HG03280 (cell line): Measurements from ENCODE around the gene HDGF.

Experiments used
- ATAC-seq: cut with Tn5 transposase; IDR thresholded peaks from one replicate; pipeline ENCODE4 v1.9.1; 2021; ENCODE audit warnings: mild to moderate bottlenecking, moderate library complexity; ENCODE audit not compliant: unreplicated experiment

HDGF gene

GRCh38 chr1:156703741-156704140 lies 47.7 kb downstream of the HDGF start:
- ATAC-seq: no peak

- ATAC-seq: no peak
These were observed 48.1 kb downstream of the HDGF start for GRCh38 chr1:156703336-156703735.

GRCh38 chr1:156700736-156701531 lies 50.5 kb downstream of the HDGF start:
- no peak for ATAC-seq

- no peak for ATAC-seq
These were observed 52.5 kb downstream of the HDGF start for GRCh38 chr1:156698995-156699394.

- ATAC-seq: no peak
These were observed 54.0 kb downstream of the HDGF start for GRCh38 chr1:156697481-156697880.

GRCh38 chr1:156696755-156697154 lies 54.7 kb downstream of the HDGF start:
- ATAC-seq: no peak

- no peak for ATAC-seq
These were observed 56.8 kb downstream of the HDGF start for GRCh38 chr1:156694690-156694962.

GRCh38 chr1:156693848-156694689 lies 57.4 kb downstream of the HDGF start:
- no peak for ATAC-seq

GRCh38 chr1:156692925-156693847 lies 58.3 kb downstream of the HDGF start:
- ATAC-seq: no peak

GRCh38 chr1:156692441-156692924 lies 59.0 kb downstream of the HDGF start:
- no peak for ATAC-seq
